SK-N-SH (cell line): ENCODE results near the gene C11orf65. TPM values are rescaled to one million over a fixed set of nuclear protein-coding genes. Genes with fewer than 3 reads are reported as not detected.

Source experiments
- CTCF ChIA-PET: fragments of 300-600, 350-600 bp; formaldehyde crosslinking; extraction: SDS; loops from one replicate; lab custom pipeline; 2021; lab: Yijun Ruan, JAX
- POLR2A ChIA-PET: fragments of 350-600 bp; sonication (Branson Sonifier 250); formaldehyde crosslinking; extraction: SDS; loops from one replicate; lab custom pipeline; 2020; ENCODE audit warnings: antibody characterized with exemption, inconsistent platforms; lab: Yijun Ruan, JAX
- DNase-seq: peaks from one replicate; pipeline ENCODE4 v3.0.0; 2012
- H2AFZ ChIP-seq: fragments of 200-600 bp; sonication (generic); 2 replicates; pipeline ENCODE4 v1.8.1; 2016; ENCODE audit warnings: antibody characterized with exemption, mild to moderate bottlenecking, low read depth
- H3F3A ChIP-seq: fragments of 200-600 bp; sonication (generic); replicated peaks from 2 replicates; pipeline ENCODE3; 2016; ENCODE audit warnings: antibody characterized with exemption, mild to moderate bottlenecking; ENCODE audit not compliant: insufficient read depth
- H3K27ac ChIP-seq, 2 experiments: fragments of 200-500 bp in 1 of 2; fragments of 200-600 bp in 1 of 2; sonication (Bioruptor generic) in 1 of 2; sonication (generic), shearing (Covaris generic) in 1 of 2; 2 replicates each; pipeline versions ENCODE4 v1.5.1 to v1.6.1; 2014 to 2016; ENCODE audit warnings: low read depth in 2 of 2, inconsistent platforms in 1 of 2, low read length in 1 of 2, mild to moderate bottlenecking in 1 of 2, mixed read lengths in 1 of 2
- H3K27me3 ChIP-seq: fragments of 200-600 bp; sonication (generic), shearing (Covaris generic); 2 replicates; pipeline ENCODE4 v1.6.1; 2016; ENCODE audit warnings: mixed run types; ENCODE audit not compliant: insufficient read depth
- H3K36me3 ChIP-seq, 2 experiments: fragments of 200-500 bp in 1 of 2; fragments of 200-600 bp in 1 of 2; sonication (Bioruptor generic) in 1 of 2; sonication (generic) in 1 of 2; replicated peaks in 1 of 2; 2 replicates each; pipeline versions ENCODE3 to v1.5.1; 2014 to 2016; ENCODE audit warnings: low read length in 1 of 2, mild to moderate bottlenecking in 1 of 2; ENCODE audit not compliant: insufficient read depth in 2 of 2, control insufficient read depth in 1 of 2
- H3K4me1 ChIP-seq, 2 experiments: fragments of 200-500 bp in 1 of 2; fragments of 200-600 bp in 1 of 2; sonication (Bioruptor generic) in 1 of 2; sonication (generic), shearing (Covaris generic) in 1 of 2; 2 replicates each; pipeline versions ENCODE4 v1.5.1 to v1.6.1; 2014 to 2016; ENCODE audit warnings: low read depth in 1 of 2, low read length in 1 of 2, mixed run types in 1 of 2; ENCODE audit not compliant: insufficient read depth in 2 of 2, control insufficient read depth in 1 of 2
- H3K4me2 ChIP-seq: fragments of 200-600 bp; sonication (generic), shearing (Covaris generic); 2 replicates; pipeline ENCODE4 v1.6.1; 2017; ENCODE audit warnings: mixed run types
- H3K4me3 ChIP-seq, 2 experiments: fragments of 200-500 bp in 1 of 2; fragments of 200-600 bp in 1 of 2; sonication (Bioruptor generic) in 1 of 2; sonication (generic), shearing (Covaris generic) in 1 of 2; 2 replicates each; pipeline versions ENCODE4 v1.5.1 to v1.8.1; 2014 to 2016; ENCODE audit warnings: low read depth in 2 of 2, inconsistent platforms in 1 of 2, low read length in 1 of 2, mild to moderate bottlenecking in 1 of 2, mixed read lengths in 1 of 2, moderate library complexity in 1 of 2
- H3K79me2 ChIP-seq: fragments of 200-600 bp; sonication (generic); 2 replicates; pipeline ENCODE4 v1.8.1; 2017; ENCODE audit warnings: mild to moderate bottlenecking; ENCODE audit not compliant: insufficient read depth
- H3K9ac ChIP-seq: fragments of 200-600 bp; sonication (generic); 2 replicates; pipeline ENCODE4 v1.6.1; 2017; ENCODE audit warnings: mixed run types
- H3K9me2 ChIP-seq: fragments of 200-600 bp; sonication (generic); 2 replicates; pipeline ENCODE4 v1.6.1; 2017; ENCODE audit warnings: mixed run types
- H3K9me3 ChIP-seq: fragments of 200-600 bp; sonication (generic); 2 replicates; pipeline ENCODE4 v1.6.1; 2017; ENCODE audit warnings: mixed run types, mild to moderate bottlenecking, moderate library complexity
- H4K20me1 ChIP-seq: fragments of 200-600 bp; sonication (generic); 2 replicates; pipeline ENCODE4 v1.6.1; 2017; ENCODE audit warnings: mild to moderate bottlenecking, mixed run types; ENCODE audit not compliant: insufficient read depth
- CHD2 ChIP-seq: fragments of 150-350 bp; IDR thresholded peaks from 2 replicates; pipeline ENCODE4 v1.6.1; 2018; ENCODE audit warnings: low read length; ENCODE audit not compliant: partially characterized antibody
- CTCF ChIP-seq: fragments of 200-600 bp; sonication (generic); IDR thresholded peaks from 2 replicates; pipeline ENCODE4 v1.6.1; 2017; ENCODE audit warnings: antibody characterized with exemption, mild to moderate bottlenecking, moderate library complexity
- ELF1 ChIP-seq: IDR thresholded peaks from 2 replicates; pipeline ENCODE4 v1.4.0; 2012
- FOXJ3 ChIP-seq: sonication (generic); formaldehyde crosslinking; IDR thresholded peaks from 2 replicates; pipeline ENCODE4 v1.5.1; 2020; ENCODE audit warnings: mild to moderate bottlenecking, missing genetic modification reagents
- FOXM1 ChIP-seq: IDR thresholded peaks from 2 replicates; pipeline ENCODE4 v1.4.0; 2012; ENCODE audit warnings: low read depth, mild to moderate bottlenecking
- GABPA ChIP-seq: IDR thresholded peaks from 2 replicates; pipeline ENCODE4 v1.4.0; 2012; ENCODE audit warnings: low read depth, mild to moderate bottlenecking
- GATA2 ChIP-seq: sonication (generic); formaldehyde crosslinking; IDR thresholded peaks from 2 replicates; pipeline ENCODE4 v1.5.0; 2020; ENCODE audit warnings: mild to moderate bottlenecking, missing genetic modification reagents
- MEF2A ChIP-seq: IDR thresholded peaks from 2 replicates; pipeline ENCODE4 v1.4.0; 2012; ENCODE audit warnings: low read depth, borderline replicate concordance
- MXI1 ChIP-seq: IDR thresholded peaks from 2 replicates; pipeline ENCODE4 v1.6.1; 2012; ENCODE audit warnings: mild to moderate bottlenecking, low read depth, low read length, improper control_type of control experiment
- NRF1 ChIP-seq: IDR thresholded peaks from 2 replicates; pipeline ENCODE4 v1.6.1; 2012; ENCODE audit warnings: low read depth, mild to moderate bottlenecking, low read length
- RAD21 ChIP-seq: IDR thresholded peaks from 2 replicates; pipeline ENCODE4 v1.6.1; 2012; ENCODE audit warnings: mild to moderate bottlenecking, low read length
- RCOR1 ChIP-seq: fragments of 150-350 bp; IDR thresholded peaks from 2 replicates; pipeline ENCODE4 v1.6.1; 2017; ENCODE audit warnings: antibody characterized with exemption, low read length
- REST ChIP-seq: IDR thresholded peaks from 2 replicates; pipeline ENCODE4 v1.6.1; 2012; ENCODE audit warnings: mild to moderate bottlenecking, low read depth, low read length, moderate library complexity
- RFX5 ChIP-seq: IDR thresholded peaks from 2 replicates; pipeline ENCODE4 v1.6.1; 2012; ENCODE audit warnings: mild to moderate bottlenecking, improper control_type of control experiment, low read length
- RXRA ChIP-seq: IDR thresholded peaks from 2 replicates; pipeline ENCODE4 v1.4.0; 2012; ENCODE audit warnings: low read depth, mild to moderate bottlenecking, borderline replicate concordance
- SIN3A ChIP-seq: IDR thresholded peaks from 2 replicates; pipeline ENCODE4 v1.6.1; 2012; ENCODE audit warnings: low read depth, mild to moderate bottlenecking, low read length, moderate library complexity, borderline replicate concordance
- SMC3 ChIP-seq: IDR thresholded peaks from 2 replicates; pipeline ENCODE4 v1.6.1; 2012; ENCODE audit warnings: low read depth, low read length, improper control_type of control experiment
- TCF12 ChIP-seq: IDR thresholded peaks from 2 replicates; pipeline ENCODE4 v1.4.0; 2012
- TEAD4 ChIP-seq: IDR thresholded peaks from 2 replicates; pipeline ENCODE4 v1.4.0; 2012; ENCODE audit warnings: mild to moderate bottlenecking, borderline replicate concordance; ENCODE audit not compliant: insufficient read depth
- USF1 ChIP-seq: IDR thresholded peaks from 2 replicates; pipeline ENCODE4 v1.4.0; 2012; ENCODE audit warnings: low read depth, borderline replicate concordance
- USF2 ChIP-seq: fragments of 150-350 bp; IDR thresholded peaks from 2 replicates; pipeline ENCODE4 v1.6.1; 2017; ENCODE audit warnings: antibody characterized with exemption, low read length, low read depth, borderline replicate concordance
- ZBTB33 ChIP-seq: IDR thresholded peaks from 2 replicates; pipeline ENCODE4 v1.4.0; 2012; ENCODE audit warnings: low read depth, borderline replicate concordance
- WGBS: methylation state at CpG from one replicate; pipeline ENCODE4 v1.1.6; 2017; ENCODE audit warnings: low lambda C conversion rate; 5-methylcytosine and 5-hydroxymethylcytosine counted together
- polyA plus RNA-seq, 3 experiments: library from polyadenylated mRNA; depleted of rRNA; stranded (reverse); fragments of >200 nt; gene quantifications; 2 replicates each; pipeline ENCODE4 v1.2.3, GENCODE V29; 2012

The C11orf65 gene
- polyA plus RNA-seq, 1 of the 3 experiments (the other 2 are of a cell fraction): 0.07 TPM

DNA sequence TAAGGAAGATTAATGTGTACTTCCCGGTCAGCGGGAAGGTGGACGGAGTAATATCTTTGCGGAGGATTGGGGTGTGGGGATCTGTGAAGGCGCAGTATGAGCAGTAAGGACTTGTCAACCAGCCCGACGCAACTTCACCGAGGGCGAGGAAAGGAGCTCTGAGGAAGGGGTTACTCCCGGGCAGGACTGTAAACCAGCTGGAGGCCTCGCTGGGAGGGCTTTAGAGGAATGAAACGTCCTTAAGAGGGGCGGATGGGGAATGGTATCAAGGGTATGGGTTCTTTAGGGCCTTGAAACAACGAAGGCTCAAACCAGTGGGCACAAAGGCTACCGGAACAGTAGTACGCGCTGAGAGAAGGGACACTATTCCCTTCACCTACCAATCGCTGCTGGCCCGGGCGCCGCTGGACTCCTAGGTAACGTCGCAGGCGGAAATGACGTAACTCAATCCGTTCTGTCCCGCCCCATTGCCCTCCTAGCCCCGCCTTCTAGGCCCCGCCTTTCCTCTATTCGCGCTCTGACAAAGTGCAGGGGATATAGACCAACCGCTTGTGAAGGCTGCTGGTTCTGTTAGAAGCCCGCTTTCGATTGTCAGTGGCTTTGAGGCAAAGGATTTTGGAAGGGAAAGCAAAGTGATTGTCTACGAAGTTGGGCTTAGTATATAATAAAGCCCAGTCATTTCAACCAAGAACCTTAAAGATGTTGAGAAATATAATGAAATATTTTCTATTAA, at the start of gene C11orf65 (continued):
- no peak for TF ChIP-seq FOXM1
- no peak for TF ChIP-seq USF2
- TF ChIP-seq GABPA: peak; percentile 86
- TF ChIP-seq RXRA: no peak
- no peak for TF ChIP-seq REST
- no peak; the same call in 1 of the 2 replicates for TF ChIP-seq RAD21

- no peaks in the 10 kb centered on the region for H3F3A ChIP-seq
- DNase-seq: no peak
- H3K27me3 ChIP-seq: no peaks in the 10 kb centered on the region
- H3K36me3 ChIP-seq: no peaks in the 10 kb centered on the region
- H3K9ac ChIP-seq: no peak overlapping the region
- no peak overlapping the region for H3K4me3 ChIP-seq
- no peaks in the 10 kb centered on the region for H3K9me3 ChIP-seq
- 87% methylated on average over 4 of the region's 4 CpGs for WGBS
- ChIA-PET POLR2A (no interaction called here), CTCF (no interaction called here)
- no peaks in the 10 kb centered on the region for H3K9me2 ChIP-seq
- H3K4me2 ChIP-seq: no peak overlapping the region
- no peaks in the 10 kb centered on the region for H3K79me2 ChIP-seq
- no peaks in the 10 kb centered on the region for H4K20me1 ChIP-seq
- H2AFZ ChIP-seq: no peak overlapping the region
- H3K27ac ChIP-seq: no peak overlapping the region
- no peaks in the 10 kb centered on the region for H3K4me1 ChIP-seq
- TF ChIP-seq SIN3A (no peak), GATA2 (CRISPR knock-in tag) (no peak), USF2 (no peak), MEF2A (no peak), ZBTB33 (no peak), CTCF (no peak), SMC3 (no peak), TCF12 (no peak), RFX5 (no peak), NRF1 (no peak), MXI1 (no peak), CHD2 (no peak), GABPA (no peak), RCOR1 (no peak), FOXJ3 (CRISPR knock-in tag) (no peak), USF1 (no peak), ELF1 (no peak), TEAD4 (no peak)
Observed at GRCh38 chr11:108516125-108516524, 48.8 kb upstream of the C11orf65 start.
